DOHH2 (cell line): Measurements from ENCODE around the gene OARD1.

Source experiments
- CTCF ChIP-seq: fragments of 200-600 bp; sonication (generic); IDR thresholded peaks from one replicate; pipeline ENCODE4 v1.5.1; 2014; ENCODE audit warnings: antibody characterized with exemption, mild to moderate bottlenecking, low read depth, low read length; ENCODE audit not compliant: poor library complexity, severe bottlenecking
- EZH2phosphoT487 ChIP-seq: fragments of 200-600 bp; sonication (generic); IDR thresholded peaks from 2 replicates; pipeline ENCODE4 v1.6.1; 2017; ENCODE audit warnings: borderline replicate concordance, mild to moderate bottlenecking, antibody characterized with exemption, low read length, moderate library complexity, mixed read lengths

DNA sequence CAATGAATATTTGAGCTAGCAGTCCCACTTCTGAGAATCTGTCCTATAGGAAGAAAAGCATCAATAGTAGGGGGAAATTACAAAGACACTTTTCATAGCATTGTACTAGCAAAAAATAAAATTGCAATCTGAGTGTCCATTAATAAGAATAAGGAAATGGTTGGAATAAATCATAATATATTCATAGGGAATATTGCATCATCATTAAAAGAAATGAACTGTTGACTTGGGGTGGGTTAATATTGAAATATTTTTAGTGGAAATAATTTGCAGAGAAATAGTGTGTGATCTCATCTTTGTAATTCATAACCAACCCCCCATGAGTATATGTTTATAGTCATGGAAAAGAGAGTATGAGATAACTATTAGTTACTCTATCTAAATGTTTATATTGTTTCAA is 13.0 kb upstream of the OARD1 start:
- TF ChIP-seq CTCF (no peak), EZH2phosphoT487 (no peak)
